Tibial nerve (tissue), 4 donors: ENCODE results near the gene HSD17B3. TPM values are rescaled to one million over a fixed set of nuclear protein-coding genes. Genes with fewer than 3 reads are reported as not detected.

Experiments
- DNase-seq, 2 donors: peaks; one replicate each; pipeline ENCODE4 v3.0.0-alpha.2; 2019; ENCODE audit warnings: low spot score in 2 of 2
- H3K27ac ChIP-seq, 4 donors: fragments of 200-600 bp; sonication (generic) in 3 of 4; one replicate each; pipeline ENCODE4 v1.5.1; 2017 to 2019; ENCODE audit warnings: mild to moderate bottlenecking in 1 of 4
- H3K27me3 ChIP-seq, 2 donors: fragments of 200-600 bp; sonication (generic) in 1 of 2; one replicate each; pipeline versions ENCODE4 v1.5.1 to v1.6.0; 2017 to 2019
- H3K36me3 ChIP-seq, 3 donors: fragments of 200-600 bp; sonication (generic); one replicate each; pipeline ENCODE4 v1.5.1; 2018 to 2019
- H3K4me1 ChIP-seq, 4 donors: fragments of 200-600 bp; sonication (generic) in 3 of 4; one replicate each; pipeline ENCODE4 v1.5.1; 2017 to 2019
- H3K4me3 ChIP-seq, 4 donors: fragments of 200-600 bp; sonication (generic) in 3 of 4; one replicate each; pipeline ENCODE4 v1.5.1; 2017 to 2019; ENCODE audit warnings: mild to moderate bottlenecking in 1 of 4, moderate library complexity in 1 of 4
- H3K9me3 ChIP-seq, 4 donors: fragments of 200-600 bp; sonication (generic) in 3 of 4; one replicate each; pipeline ENCODE4 v1.5.1; 2017 to 2019
- CTCF ChIP-seq, 5 experiments: fragments of 200-600 bp in 3 of 5; fragments of 450-650 bp in 2 of 5; sonication (generic) in 3 of 5; IDR thresholded peaks; one replicate each; pipeline ENCODE4 v1.5.1; 2016 to 2019; ENCODE audit warnings: antibody characterized with exemption in 5 of 5, mild to moderate bottlenecking in 3 of 5, moderate library complexity in 2 of 5
- EP300 ChIP-seq, 2 donors: sonication (generic); formaldehyde crosslinking; IDR thresholded peaks; one replicate each; pipeline ENCODE4 v1.6.1; 2017; ENCODE audit warnings: antibody characterized with exemption in 2 of 2, mild to moderate bottlenecking in 1 of 2
- POLR2A ChIP-seq, 2 donors: fragments of 450-650 bp; IDR thresholded peaks; one replicate each; pipeline ENCODE4 v1.6.1; 2017; ENCODE audit warnings: antibody characterized with exemption in 2 of 2, mild to moderate bottlenecking in 2 of 2, moderate library complexity in 2 of 2
- WGBS, 2 donors: methylation state at CpG; one replicate each; pipeline ENCODE4 v1.1.5; 2018; 5-methylcytosine and 5-hydroxymethylcytosine counted together
- total RNA-seq, 4 donors: library from RNA; depleted of rRNA; stranded (reverse); fragments of >200 nt; gene quantifications; one replicate each; pipeline ENCODE4 v1.1.0, GENCODE V29; 2016

HSD17B3 gene
- total RNA-seq, 4 donors from 2014 or later = 0.66 to 6.7 (median 1.1) TPM

- no peak overlapping the region for H3K27ac ChIP-seq
- no peak overlapping the region for H3K4me3 ChIP-seq
- H3K27me3 ChIP-seq = no peaks in the 10 kb centered on the region
- H3K9me3 ChIP-seq = peaks cover 0 to 3% (median 0%) of the 10 kb centered on the region in 4 donors
- 75 to 91% methylated on average over 2 of the region's 2 CpGs for WGBS, 2 donors
- peaks cover 0 to 8% (median 0%) of the 10 kb centered on the region in 4 donors for H3K4me1 ChIP-seq
- TF ChIP-seq CTCF (IDR thresholded peaks at IDR 0.05) = no peak
- no peak for TF ChIP-seq EP300 (IDR thresholded peaks at IDR 0.05)
- TF ChIP-seq POLR2A (IDR thresholded peaks at IDR 0.05) = no peak
- no peaks in the 10 kb centered on the region for H3K36me3 ChIP-seq
- no peak for DNase-seq
These were observed 12.6 kb downstream of the HSD17B3 start for GRCh38 chr9:96289392-96289791.

- no peaks in the 10 kb centered on the region for H3K36me3 ChIP-seq
- H3K27me3 ChIP-seq = no peaks in the 10 kb centered on the region
- H3K4me1 ChIP-seq = no peaks in the 10 kb centered on the region
- H3K9me3 ChIP-seq = peaks cover 0 to 14% (median 2%) of the 10 kb centered on the region in 4 donors
- no peak overlapping the region for H3K4me3 ChIP-seq
- H3K27ac ChIP-seq = no peak overlapping the region
- no peak for TF ChIP-seq CTCF (IDR thresholded peaks at IDR 0.05)
- no peak for DNase-seq
- WGBS, 2 donors = 79 to 82% methylated on average over 6 of the region's 6 CpGs
These were observed 20.3 kb downstream of the HSD17B3 start for GRCh38 chr9:96281641-96282040.

- TF ChIP-seq POLR2A (IDR thresholded peaks at IDR 0.05) (no peak), EP300 (IDR thresholded peaks at IDR 0.05) (no peak), CTCF (IDR thresholded peaks at IDR 0.05) (no peak)
- WGBS, 2 donors = 93% methylated on average over 8 of the region's 8 CpGs
- Histone ChIP-seq H3K27me3 (no peaks in the 10 kb centered on the region), H3K9me3 (peaks cover 0 to 26% (median 6%) of the 10 kb centered on the region in 4 donors), H3K36me3 (peaks cover 0 to 6% (median 0%) of the 10 kb centered on the region in 3 donors), H3K27ac (no peak overlapping the region), H3K4me1 (no peaks in the 10 kb centered on the region), H3K4me3 (no peak overlapping the region)
- DNase-seq = no peak
These were observed 22.0 kb downstream of the HSD17B3 start for GRCh38 chr9:96279932-96280331.

GRCh38 chr9:96274939-96275338, 27.0 kb downstream of the HSD17B3 start:
- Histone ChIP-seq H3K36me3 (peaks cover 0 to 15% (median 0%) of the 10 kb centered on the region in 3 donors), H3K27ac (no peak overlapping the region), H3K4me3 (no peak overlapping the region), H3K9me3 (peaks cover 0 to 34% (median 10%) of the 10 kb centered on the region in 4 donors), H3K4me1 (no peaks in the 10 kb centered on the region), H3K27me3 (no peaks in the 10 kb centered on the region)
- WGBS, 2 donors = 77 to 79% methylated on average over 2 of the region's 2 CpGs
- no peak for DNase-seq
- no peak for TF ChIP-seq CTCF (IDR thresholded peaks at IDR 0.05)
- TF ChIP-seq EP300 (IDR thresholded peaks at IDR 0.05) = no peak
- no peak for TF ChIP-seq POLR2A (IDR thresholded peaks at IDR 0.05)

- Histone ChIP-seq H3K4me1 (no peaks in the 10 kb centered on the region), H3K27me3 (no peaks in the 10 kb centered on the region), H3K9me3 (peaks cover 0 to 23% (median 7%) of the 10 kb centered on the region in 4 donors), H3K36me3 (peaks cover 0 to 11% (median 0%) of the 10 kb centered on the region in 3 donors), H3K27ac (no peak overlapping the region), H3K4me3 (no peak overlapping the region)
- 77 to 89% methylated on average over 1 of the region's 1 CpG for WGBS, 2 donors
- TF ChIP-seq POLR2A (IDR thresholded peaks at IDR 0.05) (no peak), CTCF (IDR thresholded peaks at IDR 0.05) (no peak), EP300 (IDR thresholded peaks at IDR 0.05) (no peak)
- DNase-seq = no peak
These were observed 31.7 kb downstream of the HSD17B3 start for GRCh38 chr9:96270236-96270744.
